GM18870 (cell line): ENCODE measurements around the gene GRK4.
A peak's percentile ranks its signal among the peaks of the same experiment; 100 is the strongest.
"Not testable (repeated sequence)": the region's sequence is repeated elsewhere in the genome, so short reads cannot be mapped to it uniquely, and the experiment has no call there.

Experiments
- ATAC-seq: cut with Tn5 transposase; IDR thresholded peaks from one replicate; pipeline ENCODE4 v1.9.1; 2021; ENCODE audit warnings: moderate library complexity; ENCODE audit not compliant: unreplicated experiment

Gene GRK4

DNA sequence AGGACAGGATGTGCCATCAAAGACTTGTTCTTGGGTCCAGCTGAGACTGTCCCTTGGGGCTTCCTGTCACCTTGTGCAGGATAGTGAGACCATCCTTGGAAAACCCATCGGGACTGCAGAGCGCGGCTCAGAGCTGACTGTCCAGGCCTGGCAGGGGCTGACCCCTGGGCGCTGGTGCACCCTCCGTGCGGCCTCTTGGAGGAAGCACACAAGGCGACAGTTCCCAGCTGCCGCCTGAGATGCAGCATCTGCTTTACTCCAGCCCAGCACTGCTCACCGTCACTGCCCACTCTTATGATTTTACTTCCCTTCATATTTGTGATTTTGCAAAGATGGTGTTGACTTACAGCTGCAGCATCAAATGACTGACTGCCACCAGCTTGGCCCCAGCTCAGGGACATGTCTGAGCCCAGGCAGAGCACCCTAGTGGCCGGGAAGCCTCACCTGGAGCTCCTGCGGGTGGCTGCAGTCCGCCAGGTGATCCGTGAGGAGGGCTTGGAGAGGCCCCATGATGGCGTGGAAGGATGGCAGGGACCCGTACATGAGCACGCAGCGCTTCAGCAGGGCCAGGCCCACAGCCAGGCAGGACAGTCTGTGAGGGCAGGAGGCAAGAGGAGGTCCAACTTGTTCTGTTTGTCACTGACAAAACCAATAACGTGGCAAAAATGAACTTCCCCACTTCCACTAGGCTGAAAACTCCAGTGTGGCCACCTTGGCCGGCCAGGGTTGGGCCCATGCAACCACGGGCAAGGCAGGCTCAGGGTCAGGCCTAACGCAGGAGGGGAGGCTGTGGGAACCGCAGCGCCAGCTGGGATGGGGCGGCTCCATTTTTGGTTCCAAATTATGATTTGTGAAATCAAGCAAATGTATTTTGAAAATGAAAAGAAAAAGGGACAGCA is 22.0 kb upstream of the GRK4 start:
- no peak for ATAC-seq

DNA sequence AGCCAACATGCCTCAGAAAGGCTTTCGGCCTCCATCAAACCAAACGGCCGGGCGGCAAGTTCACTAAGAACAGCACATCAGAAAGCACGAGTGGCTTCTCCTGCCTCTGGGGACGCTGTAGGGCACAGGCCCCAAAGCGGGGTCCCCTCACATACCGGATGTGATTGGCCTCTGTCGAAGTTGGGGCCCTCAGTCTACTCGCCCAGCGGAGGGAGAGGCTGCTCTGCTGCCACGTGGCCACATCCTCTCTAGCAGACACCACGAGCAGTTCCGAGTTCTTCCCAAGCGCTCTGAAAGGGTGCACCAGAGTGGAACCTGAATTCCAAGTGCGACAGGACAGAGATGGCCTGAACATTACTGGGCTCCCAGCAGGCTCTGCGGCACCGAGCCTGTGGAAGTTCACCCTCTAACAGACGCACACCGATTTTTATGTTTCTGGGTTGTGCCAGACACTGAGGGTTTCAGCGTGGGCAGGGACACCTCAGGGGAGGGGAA is 21.3 kb upstream of the GRK4 start:
- ATAC-seq = no peak

DNA sequence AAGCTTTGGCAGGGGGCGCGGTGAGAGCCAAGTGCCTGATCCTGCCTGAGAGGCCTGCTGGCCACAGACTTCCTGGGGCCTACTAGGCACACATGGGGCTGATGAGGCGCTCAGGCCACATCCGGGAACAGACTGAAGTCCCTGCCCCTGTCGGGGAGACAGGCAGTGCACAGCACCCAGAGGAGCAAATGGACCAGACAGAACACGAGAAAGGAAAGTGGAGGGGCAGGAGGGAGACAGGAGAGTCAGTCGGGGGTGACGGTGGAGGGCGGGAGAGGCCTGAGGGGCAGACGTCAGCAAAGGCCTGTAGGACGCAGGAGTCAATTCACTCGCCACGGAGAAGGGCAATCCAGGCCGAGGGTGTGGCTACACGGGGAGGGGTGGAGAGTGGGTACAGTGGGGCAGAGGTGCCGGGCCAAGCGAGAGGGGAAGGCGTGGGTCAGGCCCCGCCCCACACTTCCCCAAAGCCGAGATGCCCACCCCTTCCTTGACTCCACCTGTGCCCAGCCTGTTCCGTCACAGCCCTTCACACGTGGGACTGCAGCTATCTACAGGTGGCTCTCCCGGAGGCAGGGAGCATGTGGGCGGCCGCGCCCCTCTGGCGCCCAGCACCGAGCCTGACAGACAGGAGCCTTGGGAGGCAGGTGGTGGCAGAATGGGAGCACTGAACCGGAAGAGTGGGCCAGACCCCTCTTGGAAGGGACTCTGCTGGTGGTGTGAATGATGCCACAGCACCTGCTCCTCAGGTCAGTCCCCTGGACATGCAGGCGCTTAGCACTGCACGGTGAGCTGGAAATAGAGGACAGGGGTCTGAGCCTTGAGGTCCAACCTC is 20.6 kb upstream of the GRK4 start:
- ATAC-seq = no peak

DNA sequence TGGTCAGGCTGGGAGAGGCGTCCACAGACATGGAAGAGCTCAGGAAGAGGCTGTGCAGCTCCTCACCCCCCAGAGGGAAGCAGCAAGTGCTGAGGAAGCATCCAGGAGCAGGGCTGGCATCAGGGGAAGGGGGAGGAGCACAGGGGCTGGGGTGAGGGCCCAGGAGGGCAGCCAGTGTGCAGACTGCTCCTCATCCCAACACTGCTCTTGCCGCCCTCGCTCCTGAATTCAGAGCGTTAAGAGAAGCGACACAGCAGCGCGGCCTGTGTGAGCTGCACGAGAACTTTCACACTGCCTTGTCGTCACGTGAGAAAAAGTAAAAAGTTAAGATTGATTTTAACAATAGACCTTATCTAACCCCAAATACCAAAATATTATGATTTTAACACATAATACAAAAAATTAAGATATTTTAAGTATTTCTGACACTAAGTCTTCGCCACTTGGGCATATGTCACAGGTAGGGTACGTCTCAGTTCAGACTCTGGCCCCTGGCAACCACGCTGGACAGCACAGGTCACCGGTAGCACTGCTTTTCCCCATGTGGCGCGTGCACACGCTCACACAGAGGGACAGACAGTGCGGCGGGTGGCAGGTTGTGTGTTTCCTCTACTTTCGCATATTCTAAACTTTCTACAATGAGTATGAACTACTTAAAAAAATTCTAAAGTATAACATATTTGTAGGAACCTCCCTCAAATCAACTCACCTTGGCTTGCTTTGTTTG is 19.8 kb upstream of the GRK4 start:
- no peak for ATAC-seq

DNA sequence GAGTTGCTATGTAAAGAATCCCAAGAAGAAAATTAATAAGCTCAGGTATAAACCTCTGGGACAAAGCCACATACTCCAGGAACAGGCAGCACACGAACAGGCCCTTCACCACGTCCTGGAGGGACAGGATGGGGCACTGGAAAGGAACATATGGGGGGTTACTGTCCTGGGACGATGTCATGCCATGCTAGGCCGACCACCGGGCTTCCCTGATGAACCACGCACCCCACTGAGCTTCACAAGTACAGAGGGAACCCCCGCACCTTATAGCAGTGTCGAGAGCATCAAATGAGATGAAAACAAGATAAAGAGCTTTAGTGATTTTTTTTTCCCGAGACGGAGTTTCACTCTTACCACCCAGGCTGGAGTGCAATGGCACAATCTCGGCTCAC is 19.3 kb upstream of the GRK4 start:
- ATAC-seq = no peak

DNA sequence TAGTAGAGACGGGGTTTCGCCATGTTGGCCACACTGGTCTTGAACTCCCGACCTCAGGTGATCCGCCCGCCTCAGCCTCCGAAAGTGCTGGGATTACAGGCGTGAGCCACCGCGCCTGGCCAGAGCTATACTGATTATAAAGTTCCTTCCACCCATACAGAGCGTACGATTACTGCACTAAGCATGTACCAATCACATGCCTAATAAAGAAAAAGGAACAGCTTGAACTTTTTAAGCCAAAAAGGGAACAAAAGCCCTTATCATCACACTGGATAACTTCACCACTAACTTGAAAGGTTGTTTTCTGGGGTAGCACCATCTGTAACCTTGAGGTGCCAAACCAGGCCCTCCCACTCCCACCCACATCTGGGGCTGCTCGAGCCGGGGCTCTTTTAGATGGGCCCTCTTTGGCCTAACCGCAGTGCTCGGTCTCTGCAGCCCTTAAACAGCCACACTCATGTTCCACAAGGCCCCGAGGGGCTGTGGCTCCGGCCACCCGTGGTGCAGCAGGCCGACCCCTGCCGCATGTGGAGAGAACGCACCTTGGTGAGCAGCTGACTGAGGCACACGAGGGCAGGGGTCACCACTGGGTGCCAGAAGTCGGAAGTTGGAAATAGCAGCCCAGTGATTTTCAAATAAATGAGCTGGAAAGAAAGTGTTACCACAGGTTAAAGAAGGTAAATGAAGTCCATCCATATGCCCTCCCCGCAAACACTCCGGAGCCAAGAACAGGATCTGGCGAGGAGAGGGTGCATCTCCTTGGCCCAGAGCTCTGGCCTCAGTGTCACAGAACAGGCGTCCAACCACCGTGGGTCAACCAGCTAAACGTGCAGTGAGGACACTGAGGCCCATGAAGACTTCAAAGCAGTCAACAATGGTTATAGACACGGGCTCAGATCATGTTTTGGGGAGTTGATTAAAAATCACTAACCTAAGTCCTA is 18.5 kb upstream of the GRK4 start:
- no peak for ATAC-seq

DNA sequence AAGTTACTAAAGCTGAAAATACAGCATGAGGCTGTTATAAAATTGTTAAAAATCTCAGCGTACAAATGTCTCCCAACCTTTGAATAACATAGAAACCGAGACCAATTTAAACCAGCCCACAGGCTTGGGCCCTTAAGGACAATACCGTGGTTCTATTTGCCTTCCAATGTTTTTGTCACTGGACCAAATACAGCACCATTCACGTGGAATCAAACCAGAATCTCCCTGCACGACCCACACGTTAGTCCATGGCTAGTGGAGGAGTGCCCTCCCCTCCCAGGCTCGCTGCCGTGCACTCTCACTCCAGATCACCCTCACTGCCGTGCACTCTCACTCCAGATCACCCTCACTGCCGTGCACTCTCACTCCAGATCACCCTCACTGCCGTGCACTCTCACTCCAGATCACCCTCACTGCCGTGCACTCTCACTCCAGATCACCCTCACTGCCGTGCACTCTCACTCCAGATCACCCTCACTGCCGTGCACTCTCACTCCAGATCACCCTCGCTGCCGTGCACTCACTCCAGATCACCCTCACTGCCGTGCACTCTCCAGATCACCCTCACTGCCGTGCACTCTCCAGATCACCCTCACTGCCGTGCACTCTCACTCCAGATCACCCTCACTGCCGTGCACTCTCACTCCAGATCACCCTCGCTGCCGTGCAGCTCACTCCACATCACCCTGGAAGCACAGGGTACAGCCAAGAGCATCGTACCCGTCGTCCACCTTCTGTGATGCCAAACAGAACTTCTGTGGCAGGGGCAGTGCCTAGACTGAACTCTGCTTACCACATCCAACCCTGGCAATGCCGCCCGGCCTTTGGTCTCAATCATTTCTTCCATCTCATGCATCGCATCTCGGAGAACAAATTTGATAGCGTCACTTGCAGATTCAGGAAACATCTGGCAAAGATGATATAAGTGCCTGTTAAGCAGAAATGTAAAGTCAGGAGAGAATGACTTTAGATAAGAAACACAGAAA is 17.5 kb upstream of the GRK4 start:
- ATAC-seq = not testable (repeated sequence)

DNA sequence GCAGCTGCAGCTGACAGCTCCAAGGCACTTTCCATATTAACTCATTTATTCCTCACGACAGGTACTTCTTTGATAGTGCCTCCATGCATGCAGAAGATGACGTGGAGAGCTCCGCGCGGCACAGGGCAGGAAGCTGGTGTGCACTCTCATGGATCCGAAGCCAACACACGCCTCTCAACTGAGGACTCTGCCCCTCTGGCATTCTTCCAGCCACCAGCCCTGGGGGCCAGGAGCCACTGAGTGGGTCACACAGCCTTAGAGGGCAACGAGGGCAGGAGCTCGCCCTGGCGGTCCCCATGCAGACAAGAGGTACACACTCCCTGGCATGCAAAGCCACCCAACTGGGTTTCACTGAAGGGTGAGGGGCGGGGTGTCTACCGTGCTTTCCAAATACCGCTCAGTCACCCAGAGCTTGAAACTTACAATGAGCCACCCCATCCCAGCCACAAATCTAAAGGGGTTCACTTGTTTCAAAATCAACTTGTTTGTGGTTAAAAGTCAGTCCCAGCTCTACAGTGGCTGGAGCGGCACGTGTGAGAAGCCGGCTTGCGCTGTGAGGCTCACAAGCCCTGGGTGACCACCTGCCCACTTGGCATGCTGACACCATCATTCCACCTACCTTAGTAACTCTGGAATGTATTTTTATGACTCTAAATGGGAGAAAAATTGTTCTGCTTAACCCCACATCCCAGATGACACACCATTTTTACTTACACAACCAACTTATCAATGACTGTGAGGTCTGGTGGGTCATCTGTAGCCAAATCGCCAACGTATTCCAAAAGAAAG is 16.4 kb upstream of the GRK4 start:
- no peak for ATAC-seq

DNA sequence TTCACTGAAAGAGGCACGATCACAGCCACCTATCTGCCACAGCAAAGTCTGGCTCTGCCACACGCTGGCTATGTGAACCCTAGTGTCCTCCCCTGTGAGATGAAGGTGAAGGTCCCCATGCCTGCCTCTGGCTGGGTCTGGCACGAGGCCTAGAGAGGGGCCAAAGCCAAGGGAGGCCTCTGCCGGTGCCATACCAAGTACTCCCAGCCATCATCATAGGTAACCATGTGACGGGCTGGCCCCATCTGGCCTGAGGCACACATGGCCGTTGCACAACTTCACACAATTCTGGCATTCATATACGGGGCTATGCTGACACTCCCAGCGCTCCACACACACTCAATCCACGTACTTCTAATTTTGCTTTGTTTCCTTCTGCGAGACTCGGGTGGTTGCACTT is 15.4 kb upstream of the GRK4 start:
- no peak for ATAC-seq

DNA sequence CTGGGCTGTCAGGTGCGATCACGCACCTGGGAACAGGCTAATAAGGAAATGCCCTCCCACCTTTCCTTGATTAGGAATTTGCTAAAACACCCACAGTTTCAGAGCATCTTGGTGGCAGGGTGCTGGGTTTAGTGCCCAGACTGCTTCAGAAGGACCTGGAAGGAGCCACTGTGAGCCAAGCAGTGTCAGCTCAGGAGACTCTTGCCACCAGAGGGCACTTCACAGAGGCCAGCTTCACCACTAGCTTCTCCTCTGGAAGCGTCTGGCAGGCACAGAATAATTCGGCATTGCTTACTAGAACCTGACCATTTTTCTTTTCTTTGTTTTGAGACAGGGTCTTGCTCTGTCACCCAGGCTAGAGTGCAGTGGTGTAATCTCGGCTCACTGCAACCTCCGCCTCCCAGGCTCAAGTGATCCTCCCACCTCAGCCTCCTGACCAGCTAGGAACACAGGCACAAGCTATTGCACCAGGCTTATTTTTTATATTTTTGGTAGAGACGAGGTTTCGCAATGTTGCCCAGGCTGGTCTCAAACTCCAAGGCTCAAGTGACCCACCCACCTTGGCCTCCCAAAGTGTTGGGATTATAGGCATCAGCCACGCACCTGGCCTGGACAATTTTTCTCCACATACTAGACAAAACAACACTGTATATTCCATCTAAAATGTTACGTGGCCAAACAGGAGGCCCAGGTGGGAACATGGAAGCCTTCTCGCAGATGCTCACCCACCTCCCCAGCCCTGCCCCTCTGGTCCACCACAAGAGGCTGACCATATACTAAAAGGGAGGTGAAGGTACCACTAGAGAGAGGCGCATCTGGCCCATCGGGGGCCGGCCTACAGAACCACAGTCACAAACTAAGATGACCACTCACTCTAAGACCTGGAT is 14.2 kb upstream of the GRK4 start:
- ATAC-seq = no peak

DNA sequence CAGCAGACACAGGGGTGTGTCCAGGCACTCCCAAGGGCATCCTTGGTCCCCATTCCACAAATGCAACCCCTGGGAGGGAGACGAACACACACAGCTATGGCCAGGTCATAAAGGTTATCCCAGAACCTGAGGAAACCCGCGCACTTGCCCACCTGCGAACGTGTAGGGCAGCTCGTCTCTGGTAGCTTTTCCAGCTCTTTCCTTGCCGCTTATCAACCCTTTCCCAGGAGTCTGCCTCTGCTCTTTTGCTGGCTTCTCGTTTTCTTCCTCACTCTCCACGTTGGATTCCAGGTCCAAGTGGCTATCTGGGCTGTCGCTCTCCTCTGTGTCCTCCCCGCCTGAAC is 13.6 kb upstream of the GRK4 start:
- no peak for ATAC-seq

DNA sequence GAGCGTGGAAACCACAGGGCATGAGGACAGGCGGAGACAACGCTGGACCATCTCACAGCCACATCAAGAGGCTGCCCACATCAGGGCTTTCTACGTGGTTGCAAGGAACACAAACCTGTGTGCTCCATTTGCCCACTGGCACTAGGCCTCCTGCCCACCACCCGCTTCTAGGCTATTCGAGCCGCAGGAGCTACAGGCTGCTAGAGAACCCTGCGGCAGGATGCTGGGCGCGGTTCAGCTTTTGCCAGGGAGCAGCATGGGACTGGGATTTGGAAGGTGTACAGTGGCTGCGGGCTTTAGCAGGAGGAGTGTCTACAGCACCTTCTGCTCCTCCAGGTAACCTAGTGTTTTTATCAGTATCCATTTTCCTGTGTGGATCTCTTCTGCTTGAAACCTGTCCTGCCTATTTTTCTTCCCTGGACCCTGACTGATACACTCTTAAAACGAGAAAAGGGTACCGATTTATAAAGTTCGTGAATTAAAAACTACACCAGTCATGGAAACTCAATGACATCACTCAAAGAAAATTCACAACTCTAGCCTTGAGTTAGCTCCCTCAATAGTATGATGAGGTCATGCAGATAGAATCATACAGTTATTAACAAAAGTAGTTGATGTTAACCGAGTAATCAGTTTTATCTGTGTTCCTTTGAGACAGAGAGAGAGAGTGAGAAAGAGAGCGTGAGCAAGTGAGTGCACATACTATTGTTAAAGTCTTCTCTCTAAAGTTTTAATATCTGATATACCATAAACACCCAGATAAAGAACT is 13.0 kb upstream of the GRK4 start:
- no peak for ATAC-seq

DNA sequence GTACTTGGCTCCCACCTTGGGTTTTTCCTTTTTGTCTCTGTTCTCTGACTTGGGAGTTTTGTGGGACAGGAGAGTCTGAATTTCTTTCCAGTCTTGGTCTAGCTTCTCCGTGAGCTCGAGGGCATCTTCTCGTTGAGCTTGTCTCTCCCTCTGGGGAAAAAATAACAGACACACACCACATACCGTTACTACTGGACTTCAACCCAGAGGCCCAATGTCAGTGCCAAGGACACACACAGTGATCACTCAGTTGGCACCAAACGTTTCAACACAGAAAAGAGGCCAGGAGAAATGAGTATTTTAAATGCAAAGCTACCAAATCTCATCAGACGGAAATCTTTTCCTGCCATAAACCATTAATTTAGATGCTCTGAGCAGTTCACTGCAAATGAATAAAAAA is 9.9 kb upstream of the GRK4 start:
- ATAC-seq = no peak

DNA sequence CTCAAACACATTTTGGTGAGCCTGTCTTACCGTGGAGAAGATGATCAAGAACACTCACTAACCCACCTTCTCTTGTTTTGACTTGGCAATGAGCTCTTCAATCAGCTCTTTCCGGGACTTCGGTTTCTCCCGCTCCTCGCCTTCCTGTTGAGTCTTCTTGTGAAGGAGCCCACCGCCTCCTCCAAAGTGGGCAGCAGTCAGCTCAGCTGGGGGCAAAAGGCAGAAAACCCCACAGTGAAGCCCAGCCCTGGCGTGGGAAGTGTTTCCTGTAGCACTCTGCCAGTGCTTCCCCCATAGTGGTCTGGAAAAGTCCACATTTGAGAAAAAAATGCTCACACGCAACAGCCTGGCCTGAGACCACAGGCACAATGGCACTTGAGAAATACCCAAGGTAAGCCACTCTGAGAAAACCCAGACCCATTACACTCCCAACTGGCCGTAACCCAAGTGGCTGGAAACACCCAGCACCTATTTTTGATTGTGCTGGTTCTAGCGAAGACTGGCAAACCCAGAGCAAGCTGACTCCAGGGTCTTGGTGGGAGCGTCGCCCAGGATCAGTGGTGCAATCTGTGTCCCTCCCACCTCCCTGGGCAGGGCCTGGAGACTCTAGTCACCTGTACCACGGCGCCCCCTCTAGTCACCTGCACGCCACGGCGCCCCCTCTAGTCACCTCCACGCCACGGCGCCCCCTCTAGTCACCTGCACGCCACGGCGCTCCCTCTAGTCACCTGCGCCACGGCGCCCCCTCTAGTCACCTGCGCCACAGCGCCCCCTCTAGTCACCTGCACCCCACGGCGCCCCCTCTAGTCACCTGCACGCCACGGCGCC is 8.8 kb upstream of the GRK4 start:
- peak; percentile 52 for ATAC-seq

DNA sequence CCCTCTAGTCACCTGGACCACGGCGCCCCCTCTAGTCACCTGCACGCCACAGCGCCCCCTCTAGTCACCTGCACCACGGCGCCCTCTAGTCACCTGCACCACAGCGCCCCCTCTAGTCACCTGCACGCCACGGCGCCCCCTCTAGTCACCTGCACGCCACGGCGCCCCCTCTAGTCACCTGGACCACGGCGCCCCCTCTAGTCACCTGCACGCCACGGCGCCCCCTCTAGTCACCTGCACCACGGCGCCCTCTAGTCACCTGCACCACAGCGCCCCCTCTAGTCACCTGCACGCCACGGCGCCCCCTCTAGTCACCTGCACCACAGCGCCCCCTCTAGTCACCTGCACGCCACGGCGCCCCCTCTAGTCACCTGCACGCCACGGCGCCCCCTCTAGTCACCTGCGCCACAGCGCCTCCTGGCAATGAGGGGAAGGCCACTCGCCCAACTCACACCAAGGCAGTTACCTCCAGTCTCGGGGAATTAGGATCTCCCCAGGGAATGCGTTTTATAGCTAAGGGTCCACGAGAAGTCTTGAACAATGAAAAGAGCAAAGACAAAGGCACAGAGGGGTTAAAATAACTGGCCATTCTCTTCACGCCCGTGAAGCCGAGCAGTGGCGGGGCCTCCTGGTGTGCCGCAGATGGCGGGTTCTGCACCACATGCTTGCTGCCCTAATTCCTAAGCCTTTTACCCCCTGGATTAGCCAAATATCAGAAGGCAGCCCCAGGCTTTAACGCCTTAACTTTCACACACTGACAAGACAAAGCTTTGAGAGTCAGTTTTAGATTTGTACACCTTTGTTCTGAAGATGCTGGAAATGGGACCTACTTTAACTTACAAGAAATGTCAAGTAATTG is 8.0 kb upstream of the GRK4 start:
- ATAC-seq = not testable (repeated sequence)
